ENCODE results near the gene ARHGAP10. TPM values are rescaled to one million over a fixed set of nuclear protein-coding genes. Genes with fewer than 3 reads are reported as not detected.

ARHGAP10 gene
- total and polyA plus RNA-seq, 3 donors from 2014 or later, result 17.4 to 108 (median 83.5) TPM

- no peak overlapping the region for H3K4me3 ChIP-seq
- H3K27ac ChIP-seq, result no peak overlapping the region
- H3K27me3 ChIP-seq, result no peaks in the 10 kb centered on the region
- TF ChIP-seq CTCF (IDR thresholded peaks at IDR 0.05), result no peak
- TF ChIP-seq POLR2A (IDR thresholded peaks at IDR 0.05), result no peak
- no peaks in the 10 kb centered on the region for H3K9me3 ChIP-seq
- no peaks in the 10 kb centered on the region for H3K36me3 ChIP-seq (ENCODE audit: low read depth, missing control alignments)
- WGBS, 2 donors, result 93 to 98% methylated on average over 17 of the region's 17 CpGs
- DNase-seq, result no peak
- intact Hi-C loops (cut with DNase I; ENCODE audit: low total_unique reads), result no loop called here
- peaks cover 21% of the 10 kb centered on the region for H3K4me1 ChIP-seq
Measured at GRCh38 chr4:147791341-147791740, 59.5 kb downstream of the ARHGAP10 start.

- intact Hi-C loops (cut with DNase I; ENCODE audit: low total_unique reads), result no loop called here
- Histone ChIP-seq H3K27ac (peak overlapping the region in 1 of 2 donors; percentile 8), H3K4me3 (no peak overlapping the region), H3K36me3 (ENCODE audit: low read depth, missing control alignments) (no peaks in the 10 kb centered on the region), H3K4me1 (peaks cover 17% of the 10 kb centered on the region), H3K27me3 (no peaks in the 10 kb centered on the region), H3K9me3 (no peaks in the 10 kb centered on the region)
- no peak for DNase-seq
- no peak for TF ChIP-seq POLR2A (IDR thresholded peaks at IDR 0.05)
- TF ChIP-seq CTCF (IDR thresholded peaks at IDR 0.05), result no peak
- 73 to 90% methylated on average over 8 of the region's 8 CpGs for WGBS, 2 donors
Measured at GRCh38 chr4:147791865-147792264, 60.0 kb downstream of the ARHGAP10 start.

GRCh38 chr4:147793569-147794313, 61.9 kb downstream of the ARHGAP10 start:
- WGBS, 2 donors, result 47 to 52% methylated on average over 8 of the region's 8 CpGs
- no peak overlapping the region for H3K4me3 ChIP-seq
- H3K27ac ChIP-seq, result no peak overlapping the region
- peaks cover 17% of the 10 kb centered on the region for H3K4me1 ChIP-seq
- H3K9me3 ChIP-seq, result no peaks in the 10 kb centered on the region
- no peak for DNase-seq
- H3K27me3 ChIP-seq, result no peaks in the 10 kb centered on the region
- intact Hi-C loops (cut with DNase I; ENCODE audit: low total_unique reads), result no loop called here
- H3K36me3 ChIP-seq (ENCODE audit: low read depth, missing control alignments), result no peaks in the 10 kb centered on the region
- TF ChIP-seq CTCF (IDR thresholded peaks at IDR 0.05), result no peak
- TF ChIP-seq POLR2A (IDR thresholded peaks at IDR 0.05), result no peak

- Histone ChIP-seq H3K36me3 (ENCODE audit: low read depth, missing control alignments) (no peaks in the 10 kb centered on the region), H3K4me3 (no peak overlapping the region), H3K27me3 (no peaks in the 10 kb centered on the region), H3K9me3 (no peaks in the 10 kb centered on the region), H3K4me1 (peaks cover 16% of the 10 kb centered on the region), H3K27ac (no peak overlapping the region)
- no peak for DNase-seq
- intact Hi-C loops (cut with DNase I; ENCODE audit: low total_unique reads), result no loop called here
- no peak for TF ChIP-seq POLR2A (IDR thresholded peaks at IDR 0.05)
- no peak for TF ChIP-seq CTCF (IDR thresholded peaks at IDR 0.05)
- 89 to 92% methylated on average over 1 of the region's 1 CpG for WGBS, 2 donors
Measured at GRCh38 chr4:147794314-147794680, 62.4 kb downstream of the ARHGAP10 start.

All from testis (tissue), 3 donors.